GM23338 (cell line): ENCODE measurements around the gene RAB12.

Experiments
- CTCF ChIP-seq, 2 experiments: fragments of 200-600 bp in 1 of 2; sonication (generic) in 1 of 2; conservative IDR thresholded peaks; 2 replicates each; pipeline versions ENCODE4 v1.5.1 to v1.6.1; 2016 to 2017; ENCODE audit warnings: antibody characterized with exemption in 2 of 2, low read depth in 2 of 2, mild to moderate bottlenecking in 2 of 2, moderate library complexity in 1 of 2
- EZH2 ChIP-seq: fragments of 200-600 bp; sonication (generic); IDR thresholded peaks from one replicate; pipeline ENCODE4 v1.8.0; 2017; ENCODE audit warnings: antibody characterized with exemption, mild to moderate bottlenecking, low read depth; ENCODE audit not compliant: unreplicated experiment
- EZH2phosphoT487 ChIP-seq: fragments of 200-600 bp; sonication (generic); IDR thresholded peaks from one replicate; pipeline ENCODE4 v1.8.1; 2018; ENCODE audit warnings: antibody characterized with exemption; ENCODE audit not compliant: unreplicated experiment
- JUNB ChIP-seq: IDR thresholded peaks from one replicate; pipeline ENCODE4 v1.6.1; 2016; ENCODE audit warnings: antibody characterized with exemption; ENCODE audit not compliant: unreplicated experiment
- POLR2AphosphoS5 ChIP-seq: IDR thresholded peaks from 2 replicates; pipeline ENCODE4 v1.6.1; 2016; ENCODE audit warnings: antibody characterized with exemption, low read depth
- STAT1 ChIP-seq: IDR thresholded peaks from one replicate; pipeline ENCODE4 v1.6.1; 2016; ENCODE audit warnings: antibody characterized with exemption; ENCODE audit not compliant: unreplicated experiment

GRCh38 chr18:8610459-8610851 is 1.2 kb downstream of the RAB12 start:
- no peak for TF ChIP-seq CTCF (conservative IDR thresholded peaks at IDR 0.05; ENCODE audit: low read depth in 2 of 2)
- no peak for TF ChIP-seq EZH2
- TF ChIP-seq POLR2AphosphoS5 = no peak
- no peak for TF ChIP-seq EZH2phosphoT487
- no peak for TF ChIP-seq JUNB
- TF ChIP-seq STAT1 = no peak
